Choroid plexus epithelial cell (primary cell): ENCODE data around the gene DEGS1.

ENCODE experiments used
- DNase-seq: peaks from one replicate; pipeline ENCODE4 v3.0.0-alpha.2; 2010; ENCODE audit warnings: low read depth
- H3K4me3 ChIP-seq: 2 replicates; pipeline ENCODE4 v1.5.1; 2011; ENCODE audit warnings: low read depth, mild to moderate bottlenecking, control low read depth, low read length, moderate library complexity
- TF ChIP-seq, protein P1 (sequence below): conservative IDR thresholded peaks from 2 replicates; pipeline ENCODE4 v1.5.1; 2011; ENCODE audit warnings: low read depth, mild to moderate bottlenecking, control low read depth, inconsistent platforms, low read length, moderate library complexity

Gene DEGS1

DNA sequence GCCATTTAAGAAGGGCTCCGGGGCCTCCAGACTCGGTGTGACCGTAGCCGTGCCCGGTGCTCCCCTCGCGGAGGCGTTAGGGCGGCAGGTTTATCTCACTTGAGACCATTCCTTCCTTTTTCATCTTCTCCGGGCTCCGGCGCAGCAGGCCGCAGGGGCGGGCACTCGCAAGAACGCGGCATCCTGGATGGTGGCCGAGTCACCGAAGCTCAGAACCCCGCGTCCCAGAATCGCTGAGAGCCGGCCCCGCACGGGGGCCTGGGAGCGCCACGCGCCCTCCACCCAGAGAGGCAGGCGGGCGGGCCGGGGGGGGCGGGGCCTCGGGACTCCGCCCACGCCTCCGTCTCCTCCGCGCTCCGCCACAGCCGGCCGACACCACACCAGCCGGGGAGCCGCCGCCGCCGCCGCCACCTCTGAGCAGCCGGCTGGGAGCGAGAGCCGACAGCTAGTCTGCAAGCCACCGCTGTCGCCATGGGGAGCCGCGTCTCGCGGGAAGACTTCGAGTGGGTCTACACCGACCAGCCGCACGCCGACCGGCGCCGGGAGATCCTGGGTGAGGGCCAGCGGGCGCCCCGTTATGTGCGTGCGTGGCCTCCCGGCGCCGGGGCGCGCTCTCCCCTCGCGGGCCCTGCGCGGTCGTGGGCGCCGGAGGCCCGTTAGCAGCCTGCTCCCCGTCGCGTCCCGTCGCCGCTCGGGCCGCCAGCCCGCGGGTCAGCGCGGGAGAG is at the start of gene DEGS1:
DEGS1 (plus strand) TSS at position 375 of the 725 bp plus-strand sequence; CDS start at position 472, 97 bp downstream.
- peak within 1 kb of the TSS; percentile 86 for H3K4me3 ChIP-seq
- peak; percentile 71 for DNase-seq
- TF ChIP-seq, protein P1, sequence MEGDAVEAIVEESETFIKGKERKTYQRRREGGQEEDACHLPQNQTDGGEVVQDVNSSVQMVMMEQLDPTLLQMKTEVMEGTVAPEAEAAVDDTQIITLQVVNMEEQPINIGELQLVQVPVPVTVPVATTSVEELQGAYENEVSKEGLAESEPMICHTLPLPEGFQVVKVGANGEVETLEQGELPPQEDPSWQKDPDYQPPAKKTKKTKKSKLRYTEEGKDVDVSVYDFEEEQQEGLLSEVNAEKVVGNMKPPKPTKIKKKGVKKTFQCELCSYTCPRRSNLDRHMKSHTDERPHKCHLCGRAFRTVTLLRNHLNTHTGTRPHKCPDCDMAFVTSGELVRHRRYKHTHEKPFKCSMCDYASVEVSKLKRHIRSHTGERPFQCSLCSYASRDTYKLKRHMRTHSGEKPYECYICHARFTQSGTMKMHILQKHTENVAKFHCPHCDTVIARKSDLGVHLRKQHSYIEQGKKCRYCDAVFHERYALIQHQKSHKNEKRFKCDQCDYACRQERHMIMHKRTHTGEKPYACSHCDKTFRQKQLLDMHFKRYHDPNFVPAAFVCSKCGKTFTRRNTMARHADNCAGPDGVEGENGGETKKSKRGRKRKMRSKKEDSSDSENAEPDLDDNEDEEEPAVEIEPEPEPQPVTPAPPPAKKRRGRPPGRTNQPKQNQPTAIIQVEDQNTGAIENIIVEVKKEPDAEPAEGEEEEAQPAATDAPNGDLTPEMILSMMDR = no peak

DNA sequence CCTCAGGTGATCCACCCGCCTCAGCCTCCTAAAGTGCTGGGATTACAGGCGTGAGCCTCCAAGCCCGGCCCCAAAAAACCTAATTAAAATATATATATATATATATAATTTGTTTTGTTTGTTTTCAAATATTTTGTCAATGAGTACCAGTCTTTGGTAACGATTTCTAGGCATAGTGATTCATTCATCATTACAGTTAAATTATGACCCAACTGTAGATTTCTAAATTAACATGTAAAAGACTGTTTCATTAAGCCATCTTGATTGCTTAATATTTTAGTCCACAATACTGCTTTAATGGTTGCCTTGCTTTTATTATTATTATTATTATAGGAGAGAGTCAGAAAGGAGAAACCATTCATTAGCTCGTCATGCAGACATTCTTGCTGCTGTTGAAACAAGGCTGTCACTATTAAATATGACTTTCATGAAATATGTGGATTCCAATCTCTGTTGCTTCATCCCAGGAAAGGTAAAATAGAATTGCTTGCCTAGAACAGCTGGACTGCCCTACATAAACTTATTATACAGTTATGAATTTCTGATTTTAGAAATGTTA is 49.2 kb upstream of the DEGS1 start:
- no peak overlapping the region for H3K4me3 ChIP-seq
- TF ChIP-seq, protein P1 = no peak
- DNase-seq = no peak

DNA sequence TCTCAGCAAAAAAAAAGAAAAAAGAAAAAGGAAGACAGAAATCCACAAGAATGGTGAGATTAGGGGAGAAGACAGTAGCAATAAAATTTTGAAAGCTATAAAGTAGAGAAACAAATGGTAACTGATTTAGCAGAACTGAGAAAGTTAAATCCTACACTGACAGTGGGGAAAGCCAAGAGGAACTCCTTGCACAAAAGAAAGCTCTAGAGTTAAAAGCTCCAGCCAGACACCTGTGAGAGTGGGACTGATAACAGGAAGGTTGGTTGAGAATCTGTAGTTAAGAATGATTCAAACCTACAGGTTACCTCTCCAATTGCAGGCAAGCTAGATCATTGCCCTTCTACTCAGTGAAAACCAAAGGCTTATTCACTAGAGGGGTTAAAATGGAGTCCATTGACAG is 45.5 kb upstream of the DEGS1 start:
- no peak for DNase-seq
- TF ChIP-seq, protein P1 = no peak

DNA sequence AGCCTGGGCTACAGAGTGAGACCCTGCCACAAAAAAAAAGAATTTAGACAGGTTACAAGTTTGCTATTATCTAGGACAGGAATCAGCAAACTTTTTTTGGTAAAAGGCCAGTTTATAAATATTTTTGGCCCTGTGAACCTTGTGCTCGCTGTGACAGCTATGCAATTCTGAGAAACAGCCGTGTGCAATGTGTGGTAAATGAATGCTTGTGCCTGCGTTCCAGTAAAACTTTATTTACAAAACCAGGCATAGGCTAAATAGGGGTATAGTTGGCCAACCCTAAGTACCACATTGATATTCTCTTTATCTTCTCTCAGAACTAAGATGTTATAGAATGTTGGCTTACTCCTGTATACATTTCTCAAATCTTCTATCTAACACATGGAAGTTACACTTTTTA is 44.8 kb upstream of the DEGS1 start:
- DNase-seq = no peak
- TF ChIP-seq, protein P1 = no peak
- H3K4me3 ChIP-seq = no peak overlapping the region

More for the DNA sequence above, 45.5 kb upstream of the DEGS1 start:
- H3K4me3 ChIP-seq = no peak overlapping the region

DNA sequence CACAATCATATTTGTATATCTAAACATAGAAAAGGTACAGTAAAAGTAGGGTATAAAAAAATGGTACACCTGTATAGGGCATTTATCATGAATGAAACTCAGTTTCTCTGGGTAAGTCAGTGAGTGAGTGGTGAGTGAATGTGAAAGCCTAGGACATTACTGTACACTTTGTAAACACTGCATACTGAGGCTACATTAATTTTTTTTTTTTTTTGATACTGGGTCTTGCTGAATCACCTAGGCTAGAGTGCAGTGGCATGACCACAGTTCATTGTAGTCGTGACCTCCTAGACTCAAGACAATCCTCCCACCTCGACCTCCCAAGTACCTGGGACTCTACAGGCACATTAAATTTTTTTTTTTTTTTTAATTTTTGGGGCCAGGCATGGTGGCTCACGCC is 41.3 kb upstream of the DEGS1 start:
- DNase-seq = no peak
- TF ChIP-seq, protein P1 = no peak
- no peak overlapping the region for H3K4me3 ChIP-seq

DNA sequence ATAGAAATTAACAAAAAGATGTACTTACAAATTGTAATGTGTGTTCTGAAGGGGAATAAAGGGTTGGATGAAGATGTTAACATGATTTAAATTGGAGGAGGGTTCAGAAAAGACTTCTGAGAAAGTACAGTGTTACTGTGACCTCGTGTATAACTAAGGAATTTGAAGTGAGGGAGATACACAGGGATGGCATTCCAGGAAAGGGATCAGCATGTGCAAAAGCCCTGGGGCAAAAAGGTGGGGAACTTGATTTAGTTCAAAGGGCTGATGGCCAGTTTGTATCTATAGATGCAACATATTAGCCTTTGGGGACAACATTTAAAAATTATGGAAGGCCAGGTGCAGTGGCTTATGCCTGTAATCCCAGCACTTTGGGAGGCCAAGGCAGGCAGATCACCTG is 33.3 kb upstream of the DEGS1 start:
- no peak overlapping the region for H3K4me3 ChIP-seq
- TF ChIP-seq, protein P1 = no peak
- no peak for DNase-seq

DNA sequence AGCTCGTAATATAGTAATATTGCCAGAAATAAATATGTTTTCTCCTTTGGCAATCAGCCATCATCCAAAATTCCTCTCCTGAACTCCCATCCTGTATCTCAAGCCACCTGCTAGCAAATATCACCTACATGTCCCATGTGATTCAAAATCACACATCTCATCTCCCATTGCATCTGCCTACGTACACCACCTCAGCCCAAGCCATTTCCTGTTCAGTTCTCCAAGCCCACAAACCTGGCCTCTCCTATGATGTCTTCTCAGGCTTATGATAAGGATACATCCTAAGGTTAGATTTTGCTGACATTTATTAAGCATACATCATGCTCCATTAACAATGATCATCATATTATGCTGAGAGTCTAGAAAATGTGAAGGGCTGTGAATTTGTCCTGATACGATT is 31.9 kb upstream of the DEGS1 start:
- H3K4me3 ChIP-seq = no peak overlapping the region
- TF ChIP-seq, protein P1 = no peak
- DNase-seq = no peak
